GM19468 (cell line): ENCODE data around the gene PDZK1IP1.
"Not testable (repeated sequence)": the region's sequence is repeated elsewhere in the genome, so short reads cannot be mapped to it uniquely, and the experiment has no call there.

Experiments used
- ATAC-seq: cut with Tn5 transposase; IDR thresholded peaks from one replicate; pipeline ENCODE4 v1.9.1; 2021; ENCODE audit warnings: mild to moderate bottlenecking, moderate library complexity, moderate number of reproducible peaks; ENCODE audit not compliant: unreplicated experiment; ENCODE audit errors: extremely low read depth

PDZK1IP1 gene

GRCh38 chr1:47203504-47203903, 13.7 kb upstream of the PDZK1IP1 start:
- ATAC-seq = not testable (repeated sequence)

- ATAC-seq = no peak
These were observed 11.3 kb upstream of the PDZK1IP1 start for GRCh38 chr1:47201179-47201578.

- no peak for ATAC-seq
These were observed 8.4 kb upstream of the PDZK1IP1 start for GRCh38 chr1:47198214-47198613.

- no peak for ATAC-seq
These were observed 6.8 kb upstream of the PDZK1IP1 start for GRCh38 chr1:47196622-47197021.

- not testable (repeated sequence) for ATAC-seq
These were observed 6.1 kb upstream of the PDZK1IP1 start for GRCh38 chr1:47195981-47196380.

- ATAC-seq = no peak
These were observed 4.5 kb upstream of the PDZK1IP1 start for GRCh38 chr1:47194311-47194710.

GRCh38 chr1:47193496-47193895, 3.7 kb upstream of the PDZK1IP1 start:
- ATAC-seq = not testable (repeated sequence)

- ATAC-seq = no peak
These were observed 2.9 kb upstream of the PDZK1IP1 start for GRCh38 chr1:47192458-47193384.

GRCh38 chr1:47191940-47192457, 2.2 kb upstream of the PDZK1IP1 start:
- ATAC-seq = no peak

- ATAC-seq = no peak
These were observed 1.0 kb upstream of the PDZK1IP1 start for GRCh38 chr1:47190857-47191256.

- no peak for ATAC-seq
These were observed 646 bp upstream of the PDZK1IP1 start for GRCh38 chr1:47190509-47190855.

GRCh38 chr1:47188791-47189785, 748 bp downstream of the PDZK1IP1 start:
- no peak for ATAC-seq

GRCh38 chr1:47187926-47188250, 1.9 kb downstream of the PDZK1IP1 start:
- ATAC-seq = no peak

- no peak for ATAC-seq
These were observed 2.5 kb downstream of the PDZK1IP1 start for GRCh38 chr1:47187231-47187925.

GRCh38 chr1:47186267-47187185, 3.3 kb downstream of the PDZK1IP1 start:
- no peak for ATAC-seq

- no peak for ATAC-seq
These were observed 4.8 kb downstream of the PDZK1IP1 start for GRCh38 chr1:47184822-47185677.

GRCh38 chr1:47184090-47184821, 5.6 kb downstream of the PDZK1IP1 start:
- no peak for ATAC-seq
